Endothelial cell of umbilical vein (primary cell): ENCODE measurements around the gene GPR17.

ENCODE experiments used
- POLR2AphosphoS5 ChIP-seq: IDR thresholded peaks from 2 replicates; pipeline ENCODE4 v1.6.1; 2012; ENCODE audit warnings: low read depth, mild to moderate bottlenecking, control low read depth, low read length, moderate library complexity; ENCODE audit not compliant: insufficient read depth
- TF ChIP-seq, protein P1 (sequence below), 2 donors: IDR thresholded peaks; 1 replicate in 1 of 2; 2 replicates in 1 of 2; pipeline ENCODE4 v1.5.1; 2011; ENCODE audit warnings: low read length in 2 of 2, mild to moderate bottlenecking in 2 of 2, moderate library complexity in 2 of 2, control low read depth in 1 of 2, inconsistent platforms in 1 of 2, low read depth in 1 of 2; ENCODE audit not compliant: insufficient read depth in 1 of 2; ENCODE audit errors: extremely low read depth in 1 of 2

- TF ChIP-seq, protein P1, sequence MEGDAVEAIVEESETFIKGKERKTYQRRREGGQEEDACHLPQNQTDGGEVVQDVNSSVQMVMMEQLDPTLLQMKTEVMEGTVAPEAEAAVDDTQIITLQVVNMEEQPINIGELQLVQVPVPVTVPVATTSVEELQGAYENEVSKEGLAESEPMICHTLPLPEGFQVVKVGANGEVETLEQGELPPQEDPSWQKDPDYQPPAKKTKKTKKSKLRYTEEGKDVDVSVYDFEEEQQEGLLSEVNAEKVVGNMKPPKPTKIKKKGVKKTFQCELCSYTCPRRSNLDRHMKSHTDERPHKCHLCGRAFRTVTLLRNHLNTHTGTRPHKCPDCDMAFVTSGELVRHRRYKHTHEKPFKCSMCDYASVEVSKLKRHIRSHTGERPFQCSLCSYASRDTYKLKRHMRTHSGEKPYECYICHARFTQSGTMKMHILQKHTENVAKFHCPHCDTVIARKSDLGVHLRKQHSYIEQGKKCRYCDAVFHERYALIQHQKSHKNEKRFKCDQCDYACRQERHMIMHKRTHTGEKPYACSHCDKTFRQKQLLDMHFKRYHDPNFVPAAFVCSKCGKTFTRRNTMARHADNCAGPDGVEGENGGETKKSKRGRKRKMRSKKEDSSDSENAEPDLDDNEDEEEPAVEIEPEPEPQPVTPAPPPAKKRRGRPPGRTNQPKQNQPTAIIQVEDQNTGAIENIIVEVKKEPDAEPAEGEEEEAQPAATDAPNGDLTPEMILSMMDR (IDR thresholded peaks at IDR 0.05; ENCODE audit: extremely low read depth in 1 of 2, insufficient read depth in 1 of 2, low read depth in 1 of 2, low read length in 2 of 2): no peak
- no peak for TF ChIP-seq POLR2AphosphoS5
Measured at GRCh38 chr2:127615511-127616166, 30.3 kb upstream of the GPR17 start.
